HG02884 (cell line): Measurements from ENCODE around the gene MYB.

Source experiments
- ATAC-seq: cut with Tn5 transposase; IDR thresholded peaks from one replicate; pipeline ENCODE4 v1.9.1; 2021; ENCODE audit warnings: mild to moderate bottlenecking, moderate library complexity; ENCODE audit not compliant: unreplicated experiment

MYB gene

DNA sequence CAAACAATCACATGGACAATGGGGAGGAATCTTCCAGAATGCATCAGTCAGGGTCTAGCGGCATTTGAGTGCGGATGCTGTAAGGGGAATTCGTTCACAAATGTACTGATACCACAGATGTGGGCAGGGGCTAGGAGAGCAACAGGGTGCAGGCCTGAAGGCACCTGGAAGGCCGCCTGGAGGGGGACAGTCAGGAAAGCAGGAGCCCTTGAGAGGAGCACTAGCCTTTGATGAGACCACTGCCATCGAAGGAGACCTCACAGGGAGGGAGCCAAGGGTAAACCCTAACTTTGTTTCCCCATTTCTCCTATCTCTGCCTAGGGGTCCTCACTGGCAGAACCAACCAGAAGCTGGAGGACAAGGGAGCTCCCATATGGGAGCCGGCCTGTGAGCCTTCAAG, 38.2 kb downstream of the MYB start:
- no peak for ATAC-seq

DNA sequence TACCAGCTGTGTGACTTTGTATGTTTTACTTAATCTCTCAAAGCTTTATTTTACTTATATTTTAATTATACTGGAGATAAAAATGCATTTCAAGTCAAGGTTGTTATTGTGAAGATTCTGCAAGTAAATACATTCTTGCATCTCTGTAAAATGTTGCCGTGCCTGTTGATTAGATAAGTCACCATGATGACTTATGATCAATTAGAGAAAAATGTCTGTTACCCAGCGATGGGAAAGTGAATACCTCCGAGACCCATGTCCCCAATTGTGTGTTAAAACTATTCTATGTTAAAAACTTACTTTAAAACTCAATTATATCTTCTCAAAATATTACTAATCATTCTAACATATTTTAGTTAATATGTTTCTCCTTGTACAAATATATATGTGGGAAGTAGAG, 39.9 kb downstream of the MYB start:
- ATAC-seq: no peak

DNA sequence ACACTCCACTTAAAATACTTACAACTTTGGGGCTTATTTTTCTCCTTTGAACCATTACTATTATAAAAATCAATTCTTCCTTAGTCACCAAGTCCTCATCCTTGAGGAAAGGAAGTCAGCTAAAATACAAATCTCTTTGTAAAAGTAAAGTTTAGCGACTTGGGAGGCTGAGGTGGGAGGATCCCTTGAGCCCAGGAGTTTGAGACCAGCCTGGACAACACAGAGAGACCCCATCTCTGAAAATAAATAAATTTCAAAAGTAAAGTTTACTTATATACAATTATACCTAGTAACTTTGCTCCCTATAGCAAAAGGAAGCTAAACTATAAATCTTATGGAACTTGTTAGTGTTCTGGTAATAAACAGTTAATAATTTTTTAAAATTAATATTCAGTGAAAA, 40.4 kb downstream of the MYB start:
- ATAC-seq: no peak

- ATAC-seq: no peak
Observed at GRCh38 chr6:135222623-135223022, 41.5 kb downstream of the MYB start.

- ATAC-seq: no peak
Observed at GRCh38 chr6:135224037-135224647, 43.0 kb downstream of the MYB start.

DNA sequence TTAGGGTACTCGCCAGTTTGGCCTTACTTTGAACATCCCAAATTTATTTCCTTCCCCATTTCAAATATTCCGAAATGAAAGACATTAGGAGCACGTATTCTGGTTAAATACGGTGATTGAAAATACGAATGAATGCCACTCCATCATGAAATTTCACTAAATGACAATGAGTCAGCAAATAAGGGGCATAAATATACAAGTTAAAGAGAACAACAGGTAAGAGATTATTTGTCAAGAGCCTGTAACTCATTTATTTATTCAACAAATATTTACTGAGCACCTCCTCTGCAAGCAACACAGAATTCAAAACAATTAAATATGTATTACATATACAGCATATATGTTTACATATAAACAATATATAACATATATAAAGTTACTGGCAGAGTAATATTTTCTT, 44.8 kb downstream of the MYB start:
- ATAC-seq: no peak

DNA sequence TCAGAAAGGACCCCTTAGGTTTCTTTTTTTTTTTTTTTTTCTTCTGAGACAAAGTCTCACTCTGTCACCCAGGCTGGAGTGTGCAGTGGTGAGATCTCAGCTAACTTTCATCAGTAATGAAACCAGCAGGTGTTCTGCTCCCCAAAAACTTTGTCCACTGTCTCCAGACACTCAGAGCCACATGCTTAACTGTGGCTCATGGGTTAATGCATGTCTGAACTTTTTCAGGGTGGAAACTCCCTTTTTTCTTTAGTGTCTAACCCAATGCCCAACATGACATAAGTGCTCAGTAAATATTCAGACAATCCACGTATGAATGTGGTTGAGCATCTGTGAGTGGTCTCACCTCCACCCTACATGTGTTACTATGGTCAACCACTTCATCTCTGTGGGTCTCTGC, 45.4 kb downstream of the MYB start:
- peak; percentile 56 for ATAC-seq

GRCh38 chr6:135227349-135227748, 46.2 kb downstream of the MYB start:
- no peak for ATAC-seq

- no peak for ATAC-seq
Observed at GRCh38 chr6:135227758-135228157, 46.6 kb downstream of the MYB start.

DNA sequence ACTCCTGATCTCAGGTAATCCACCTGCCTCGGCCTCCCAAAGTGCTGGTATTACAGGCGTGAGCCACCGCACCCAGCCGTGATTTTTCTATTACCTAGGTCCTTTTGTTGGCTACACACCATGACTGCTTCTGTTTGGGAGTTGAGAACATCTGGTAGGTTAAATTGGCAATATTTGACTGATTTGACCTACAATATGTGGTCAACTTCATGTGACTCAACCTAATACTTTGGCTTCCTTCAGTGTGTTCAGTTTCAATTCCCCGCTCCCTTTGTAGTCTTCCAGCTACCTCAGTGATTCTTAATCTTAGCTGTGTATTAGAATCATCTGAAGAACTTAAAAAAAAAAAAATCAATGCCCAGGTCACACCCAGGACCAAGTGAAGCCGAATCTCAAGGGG, 47.4 kb downstream of the MYB start:
- ATAC-seq: no peak

DNA sequence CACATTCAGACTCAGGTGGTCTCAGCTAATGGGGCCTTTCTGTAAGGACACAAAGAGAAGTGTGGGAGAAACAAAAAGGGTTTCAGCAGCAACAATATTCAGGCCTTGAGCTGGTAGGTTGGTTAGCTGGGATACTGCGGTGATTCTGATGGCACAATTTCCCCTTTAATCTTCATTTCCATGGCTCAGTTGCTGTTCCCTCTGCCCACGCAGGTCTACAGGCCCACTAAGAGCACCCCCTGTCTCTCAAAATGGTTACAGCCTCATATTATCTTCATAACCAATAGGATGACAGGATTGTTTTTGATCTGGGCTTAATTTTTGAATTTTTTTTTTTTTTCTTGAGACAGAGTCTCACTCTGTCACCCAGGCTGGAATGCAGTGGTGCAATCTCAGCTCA, 48.9 kb downstream of the MYB start:
- no peak for ATAC-seq

DNA sequence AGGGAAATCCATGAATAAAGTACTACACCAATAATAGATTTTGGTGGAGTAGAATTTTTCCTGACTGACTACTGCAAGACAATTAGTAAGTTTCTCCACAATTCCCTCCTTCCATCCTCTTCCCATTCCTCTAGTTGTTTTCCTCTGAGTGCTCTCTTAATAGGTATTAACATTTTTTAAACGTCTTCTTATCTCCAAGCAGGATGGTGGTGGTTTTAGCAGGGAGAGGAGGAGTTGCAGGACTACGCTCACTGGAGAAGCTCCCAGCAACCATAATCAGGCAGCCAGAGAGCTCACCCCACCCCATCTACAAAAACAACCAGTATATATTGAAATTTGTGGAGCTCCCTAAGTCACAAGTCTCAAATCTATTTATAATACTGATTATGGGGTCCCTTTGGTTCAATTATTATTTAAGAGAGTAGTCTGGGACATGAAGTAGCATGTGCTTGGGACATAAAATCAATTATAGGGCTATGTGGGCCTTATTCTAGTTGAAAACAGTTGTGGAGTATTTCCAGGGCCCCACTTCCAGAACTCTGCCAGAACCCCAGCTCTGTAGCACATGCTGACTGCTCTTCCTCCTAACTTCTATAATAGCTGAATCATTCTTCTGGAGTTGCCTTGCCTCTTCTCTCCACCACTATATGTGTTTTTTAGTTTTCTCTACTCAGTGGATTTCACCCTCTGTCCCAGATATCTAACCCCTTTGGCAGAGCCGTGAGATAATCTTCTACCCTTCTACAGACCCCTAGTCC, 49.8 kb downstream of the MYB start:
- ATAC-seq: no peak

DNA sequence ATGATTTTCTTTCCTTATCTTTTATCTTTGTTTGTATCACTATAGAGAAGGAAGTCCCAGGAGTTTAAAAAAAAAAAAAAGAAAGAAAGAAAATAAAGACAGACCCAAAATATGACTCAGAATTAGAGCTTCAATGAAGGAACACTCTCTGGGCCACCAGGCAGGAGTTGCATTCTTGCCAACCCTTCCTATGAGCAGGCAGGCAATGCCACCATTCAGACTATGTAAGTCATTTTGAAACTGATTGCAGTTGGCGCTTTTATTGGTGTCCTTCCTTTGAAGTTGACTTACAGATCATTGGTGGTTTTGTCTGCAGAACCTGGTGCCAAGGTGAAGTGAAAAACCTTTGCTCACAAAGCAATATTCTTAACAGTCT, 50.3 kb downstream of the MYB start:
- ATAC-seq: no peak

DNA sequence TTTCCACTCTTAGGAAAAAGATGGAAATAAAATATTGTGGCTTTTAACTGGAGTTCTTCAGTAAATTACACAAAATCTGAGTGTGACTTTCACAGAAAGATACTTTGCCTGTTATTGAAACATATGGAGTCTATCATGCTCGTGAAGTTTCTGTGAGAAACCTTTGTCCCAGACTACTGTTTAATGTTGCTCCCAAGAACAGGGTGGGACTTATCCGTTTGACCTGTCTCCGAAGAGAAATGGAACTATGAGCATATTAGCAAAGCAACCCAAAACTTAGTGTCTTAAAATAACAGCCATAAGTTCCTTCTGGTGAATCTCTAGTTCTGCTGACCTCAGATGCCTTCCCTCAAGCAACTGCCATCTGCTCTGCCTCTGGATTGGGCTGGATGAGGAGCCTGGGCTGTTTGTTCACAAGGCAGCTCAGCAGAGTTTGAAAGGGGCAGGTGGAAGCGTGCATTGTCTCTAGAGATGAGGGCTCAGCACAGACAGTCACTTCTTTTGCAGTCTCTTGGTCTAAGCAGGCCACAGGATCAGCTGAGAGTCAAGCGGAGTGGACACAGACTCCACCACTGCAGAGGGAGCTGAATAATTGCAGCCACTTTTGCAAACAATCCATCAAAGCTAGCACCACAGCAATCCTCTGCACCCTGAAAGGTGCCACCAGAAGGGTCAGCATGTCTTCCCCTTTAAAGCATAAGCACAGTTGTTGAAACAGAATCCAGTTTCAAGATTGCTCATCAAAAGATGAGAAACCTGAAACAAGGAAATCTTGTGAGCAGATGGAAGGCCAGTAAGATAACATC, 52.8 kb downstream of the MYB start:
- peak; percentile 71 for ATAC-seq

GRCh38 chr6:135234492-135234780, 53.3 kb downstream of the MYB start:
- no peak for ATAC-seq

- no peak for ATAC-seq
Observed at GRCh38 chr6:135235716-135236115, 54.6 kb downstream of the MYB start.

DNA sequence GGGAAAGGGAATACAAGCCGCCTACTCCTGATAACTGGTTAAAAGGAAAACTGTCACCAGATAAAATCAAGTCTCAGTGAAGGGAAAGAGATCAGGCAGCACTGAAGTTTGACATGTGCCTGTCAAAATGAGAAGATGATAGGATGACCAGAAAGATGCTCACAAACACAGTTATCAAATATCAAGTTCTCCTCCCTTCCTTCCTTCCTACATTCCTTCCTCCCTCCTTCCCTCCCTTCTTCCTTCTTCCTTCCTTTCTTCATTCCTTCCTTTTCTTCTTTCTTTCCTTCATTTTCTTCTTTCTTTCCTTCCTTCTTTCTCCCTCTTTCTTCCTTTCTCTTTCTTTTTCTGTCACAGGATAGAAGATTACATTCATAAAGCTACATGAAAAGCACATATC, 55.2 kb downstream of the MYB start:
- no peak for ATAC-seq

GRCh38 chr6:135236732-135237131, 55.6 kb downstream of the MYB start:
- no peak for ATAC-seq

GRCh38 chr6:135240711-135241110, 59.6 kb downstream of the MYB start:
- no peak for ATAC-seq

DNA sequence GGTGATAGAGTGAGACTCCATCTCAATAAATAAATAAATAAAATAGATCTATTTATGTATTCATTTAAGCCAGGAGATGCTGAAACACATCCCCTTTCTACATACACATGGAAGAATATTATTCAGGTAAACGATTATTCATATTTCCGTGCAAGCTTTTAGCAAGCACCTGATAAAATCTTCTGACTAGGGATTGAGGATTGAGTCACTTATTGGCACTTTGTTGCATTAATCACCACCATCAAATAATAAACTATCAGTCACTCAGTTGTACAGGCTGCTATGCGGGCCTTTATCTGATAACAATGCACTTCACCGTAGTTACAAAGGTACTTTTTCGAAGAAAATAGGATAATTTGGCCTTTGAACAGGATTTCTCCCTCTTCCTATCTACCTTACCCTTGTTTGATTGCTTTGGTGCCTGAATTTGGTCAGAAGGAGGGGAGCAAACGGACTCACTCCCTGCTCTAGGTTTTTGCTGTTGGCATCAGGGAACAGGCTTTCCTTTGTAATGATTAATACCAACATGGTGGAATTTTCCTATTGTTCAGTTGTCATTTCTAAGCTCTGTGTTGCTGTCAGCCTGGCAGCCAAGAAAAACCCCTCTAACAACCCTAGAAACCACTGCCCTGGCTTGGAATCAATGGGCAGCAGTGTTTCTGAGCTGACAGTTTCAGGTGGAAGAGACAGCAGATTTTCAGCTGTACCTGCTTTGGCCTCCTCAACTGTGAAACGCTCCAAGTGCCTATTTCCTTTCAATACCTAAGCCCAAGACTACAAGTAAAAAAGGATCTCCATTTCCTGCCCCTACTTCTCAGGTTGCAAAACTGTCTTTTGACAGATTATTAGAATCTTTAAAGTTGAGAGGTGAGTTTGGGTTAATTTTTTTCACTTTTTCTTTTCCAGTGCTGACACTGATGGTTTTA, 63.0 kb downstream of the MYB start:
- no peak for ATAC-seq

DNA sequence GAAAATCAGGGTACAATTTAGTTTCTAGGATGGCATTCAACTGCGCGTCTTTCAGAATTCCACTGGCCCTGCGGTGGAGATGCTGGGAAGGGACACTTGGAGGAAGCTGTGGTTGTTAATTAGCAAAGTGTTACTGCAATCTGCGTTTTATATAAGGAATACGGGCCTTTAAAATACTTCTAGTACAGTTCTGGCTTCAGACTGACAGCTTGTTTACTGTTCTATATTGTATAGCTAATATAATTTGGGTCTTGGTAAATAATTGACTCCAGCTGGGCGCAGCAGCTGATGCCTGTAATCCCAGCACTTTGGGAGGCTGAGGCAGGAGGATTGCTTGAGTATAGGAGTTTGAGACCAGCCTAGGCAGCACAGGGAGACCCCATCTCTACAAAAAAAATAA, 63.7 kb downstream of the MYB start:
- no peak for ATAC-seq
